GM10847 (cell line): ENCODE measurements around the gene ERCC2.

Source experiments
- POLR2A ChIP-seq: IDR thresholded peaks from 2 replicates; pipeline ENCODE4 v1.6.1; 2011; ENCODE audit not compliant: insufficient read length; ENCODE audit errors: extremely low read depth

ERCC2 gene

DNA sequence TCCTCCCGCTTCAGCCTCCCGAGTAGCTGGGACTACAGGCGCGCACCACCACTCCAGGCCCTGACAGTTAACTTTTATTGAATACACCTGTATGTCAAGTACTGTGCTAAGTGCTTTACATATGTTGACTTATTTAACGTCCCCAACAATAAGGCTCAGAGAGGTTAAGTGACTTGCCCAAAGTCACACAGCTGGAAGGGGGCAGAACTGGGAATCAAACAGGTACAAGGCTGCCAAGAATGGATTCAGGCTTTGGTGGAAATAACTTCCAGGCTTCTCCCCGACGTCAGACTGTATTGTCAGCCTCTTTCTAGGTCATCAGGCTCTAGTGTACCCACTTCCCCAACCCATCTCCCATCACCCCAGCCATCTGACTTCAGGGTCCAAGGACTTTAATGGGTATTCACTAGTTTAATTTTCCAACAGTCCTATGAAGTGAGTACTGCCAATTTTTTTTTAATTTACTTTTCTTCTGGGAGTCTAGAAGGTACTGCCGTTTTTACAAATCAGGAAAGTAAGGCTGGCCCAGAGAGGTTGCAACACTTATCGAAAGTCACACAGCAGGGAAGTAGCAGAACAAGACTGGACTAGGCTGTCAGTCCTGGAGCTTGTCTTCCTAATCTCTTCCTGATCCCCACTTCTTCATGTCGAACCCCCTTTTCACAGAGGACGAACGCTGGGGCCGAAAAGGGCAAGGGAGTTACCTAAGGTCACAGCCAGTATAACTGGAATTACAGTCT, 42.8 kb downstream of the ERCC2 start:
- TF ChIP-seq POLR2A = no peak

DNA sequence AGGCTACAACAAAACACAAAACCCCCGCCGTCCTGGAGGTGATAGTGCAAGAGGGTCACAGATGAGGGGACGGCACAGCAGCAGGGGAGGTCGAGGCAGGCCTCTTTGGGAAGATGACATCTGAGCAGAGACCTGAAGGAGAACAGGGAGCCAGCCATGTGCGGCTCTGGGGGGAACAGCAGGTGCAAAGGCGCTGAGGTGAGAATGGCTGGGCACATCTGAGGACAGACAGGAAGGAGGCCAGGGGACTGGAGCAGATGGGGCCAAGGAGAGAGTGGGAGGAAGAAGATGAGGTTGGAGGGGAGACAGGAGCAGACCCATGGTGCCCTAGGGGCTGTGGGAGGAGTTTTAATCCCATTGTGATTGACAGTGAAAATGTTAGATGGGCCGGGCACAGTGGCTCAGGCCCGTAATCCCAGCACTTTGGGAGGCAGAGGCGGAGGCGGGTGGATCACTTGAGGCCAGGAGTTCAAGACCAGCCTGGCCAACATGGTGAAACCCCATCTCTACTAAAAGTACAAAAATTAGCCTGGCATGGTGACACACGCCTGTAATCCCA, 45.9 kb downstream of the ERCC2 start:
- TF ChIP-seq POLR2A = no peak

DNA sequence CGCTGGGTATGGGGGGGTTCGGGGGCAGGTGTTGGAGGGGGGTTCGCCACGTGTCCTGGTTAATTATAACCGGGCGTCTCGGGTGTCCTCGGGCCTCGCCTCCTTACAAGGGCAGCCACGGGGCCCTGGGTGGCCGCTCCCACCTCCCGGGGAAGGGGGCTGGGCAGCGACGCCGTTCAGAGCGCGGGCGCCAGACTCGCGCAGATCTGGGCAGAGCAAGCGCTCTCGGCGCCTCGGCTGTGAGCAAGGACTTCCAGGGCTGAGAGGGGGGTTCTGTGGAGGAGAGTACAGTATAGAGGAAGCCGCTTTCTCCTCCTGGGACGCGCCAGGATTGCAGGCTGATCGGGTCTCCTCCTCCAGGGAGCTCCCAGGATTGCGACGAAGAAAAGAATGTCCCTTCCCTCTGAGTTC, 46.7 kb downstream of the ERCC2 start:
- TF ChIP-seq POLR2A = no peak

DNA sequence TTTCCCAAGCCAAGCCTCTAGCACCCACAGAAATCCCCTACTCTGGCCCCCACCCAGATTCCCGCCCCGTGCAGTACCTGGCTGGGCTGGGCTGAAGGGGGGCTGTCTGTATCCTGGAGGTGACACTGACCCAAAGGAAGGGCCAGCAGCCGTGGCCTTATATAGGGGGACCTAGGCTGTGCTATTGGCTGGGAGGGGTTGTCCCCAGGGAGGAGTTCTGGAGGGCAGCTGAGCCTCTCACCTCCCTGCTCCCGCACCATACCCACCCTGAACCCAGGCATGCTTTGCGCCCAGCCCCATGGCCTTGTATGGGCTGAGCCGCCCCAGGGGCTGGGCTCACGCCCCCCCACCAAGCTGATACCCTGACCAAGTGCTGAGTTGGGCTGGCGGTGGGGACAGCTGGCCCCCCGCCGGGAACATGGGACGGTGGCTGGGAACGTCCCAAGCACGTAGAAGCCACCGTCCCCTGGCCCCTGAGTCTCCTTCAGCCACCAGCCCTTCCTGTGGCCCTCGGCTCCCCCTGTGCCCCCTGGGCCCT, 47.6 kb downstream of the ERCC2 start, which contains the start of gene CKM:
CKM (minus strand) TSS at position 132 of the 538 bp plus-strand sequence. CDS start 3,162 bp downstream, outside the sequence.
- no peak for TF ChIP-seq POLR2A

DNA sequence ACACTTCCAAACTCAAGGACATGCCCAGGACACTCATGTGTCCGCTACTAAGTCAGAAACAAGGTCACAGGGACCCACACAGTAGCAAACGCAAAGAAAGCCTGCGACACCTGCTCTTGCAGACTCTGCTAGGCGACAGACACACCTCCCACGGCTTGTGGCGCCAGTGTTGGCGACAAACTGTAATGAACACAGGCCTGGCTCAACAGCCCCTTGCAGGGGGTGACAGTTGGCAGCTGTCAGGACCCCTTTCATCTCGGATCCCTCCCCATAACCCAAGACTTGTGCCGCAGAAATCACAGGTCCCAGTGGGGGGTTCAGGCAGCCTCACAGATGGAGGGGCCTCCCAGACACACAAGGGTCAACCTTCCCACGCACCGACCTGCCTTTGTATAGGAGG, 48.1 kb downstream of the ERCC2 start:
- TF ChIP-seq POLR2A = no peak

GRCh38 chr19:45321848-45322247, 48.5 kb downstream of the ERCC2 start:
- TF ChIP-seq POLR2A = no peak

- TF ChIP-seq POLR2A = no peak
Measured at GRCh38 chr19:45320997-45321775, 49.2 kb downstream of the ERCC2 start.

- TF ChIP-seq POLR2A = no peak
Measured at GRCh38 chr19:45315304-45315703, 55.1 kb downstream of the ERCC2 start.

DNA sequence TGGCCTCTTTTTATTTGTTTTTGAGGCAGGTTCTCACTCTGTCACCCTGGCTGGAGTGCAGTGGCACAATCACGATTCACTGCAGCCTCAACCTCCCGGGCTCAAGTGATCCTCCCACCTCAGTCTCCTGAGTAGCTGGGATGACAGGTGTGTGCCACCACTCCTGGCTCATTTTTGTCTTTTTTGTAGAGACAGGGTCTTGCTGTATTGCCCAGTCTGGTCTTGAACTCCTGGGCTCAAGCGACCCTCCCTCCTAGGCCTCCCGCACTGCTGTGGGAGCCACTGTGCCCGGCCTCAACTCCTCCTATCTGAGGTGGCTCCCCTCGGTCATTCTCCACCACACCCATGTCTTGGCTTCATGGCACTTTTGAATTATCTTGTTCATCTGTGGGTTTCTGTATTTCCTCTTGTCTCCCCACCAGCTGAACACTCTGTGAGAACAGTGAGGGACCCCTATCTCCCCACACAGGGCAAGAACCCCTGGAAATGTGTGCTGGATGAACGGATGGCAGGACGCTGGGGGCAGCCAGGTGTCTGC, 55.6 kb downstream of the ERCC2 start:
- no peak for TF ChIP-seq POLR2A

- no peak for TF ChIP-seq POLR2A
Measured at GRCh38 chr19:45311621-45312020, 58.8 kb downstream of the ERCC2 start.

- no peak for TF ChIP-seq POLR2A
Measured at GRCh38 chr19:45307361-45307760, 63.0 kb downstream of the ERCC2 start.

DNA sequence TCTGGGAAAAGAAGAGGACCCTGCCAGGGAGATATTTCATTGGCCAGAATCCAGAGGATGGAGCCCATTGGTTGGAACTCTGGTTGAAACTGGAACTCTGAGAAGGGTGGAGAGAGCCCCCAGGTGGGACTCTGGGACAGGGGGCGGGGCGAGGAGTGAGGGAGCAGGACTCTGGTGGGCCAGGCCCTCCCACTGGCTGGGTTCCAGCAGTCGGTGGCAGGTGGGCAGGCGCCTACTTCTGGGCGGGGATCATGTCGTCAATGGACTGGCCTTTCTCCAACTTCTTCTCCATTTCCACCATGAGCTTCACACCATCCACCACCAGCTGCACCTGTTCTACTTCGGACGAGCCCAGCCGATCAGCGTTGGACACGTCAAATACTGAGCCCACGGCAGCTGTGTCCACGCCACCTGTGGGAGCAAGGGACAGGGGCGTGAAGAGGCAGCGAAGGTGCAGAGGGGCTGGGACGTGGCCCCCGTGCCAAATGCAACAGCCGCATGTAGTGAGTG, 63.8 kb downstream of the ERCC2 start:
- TF ChIP-seq POLR2A = no peak

GRCh38 chr19:45306040-45306439, 64.3 kb downstream of the ERCC2 start:
- no peak for TF ChIP-seq POLR2A

GRCh38 chr19:45305421-45305820, 65.0 kb downstream of the ERCC2 start:
- no peak for TF ChIP-seq POLR2A

GRCh38 chr19:45305007-45305406, 65.4 kb downstream of the ERCC2 start:
- TF ChIP-seq POLR2A = no peak
